ENCODE measurements around the gene YPEL3. TPM values are rescaled to one million over a fixed set of nuclear protein-coding genes. Genes with fewer than 3 reads are reported as not detected.
A peak's percentile ranks its signal among the peaks of the same experiment; 100 is the strongest.

YPEL3 gene
- total RNA-seq, 2 experiments from 2014 or later = 11.8 to 12.1 TPM

DNA sequence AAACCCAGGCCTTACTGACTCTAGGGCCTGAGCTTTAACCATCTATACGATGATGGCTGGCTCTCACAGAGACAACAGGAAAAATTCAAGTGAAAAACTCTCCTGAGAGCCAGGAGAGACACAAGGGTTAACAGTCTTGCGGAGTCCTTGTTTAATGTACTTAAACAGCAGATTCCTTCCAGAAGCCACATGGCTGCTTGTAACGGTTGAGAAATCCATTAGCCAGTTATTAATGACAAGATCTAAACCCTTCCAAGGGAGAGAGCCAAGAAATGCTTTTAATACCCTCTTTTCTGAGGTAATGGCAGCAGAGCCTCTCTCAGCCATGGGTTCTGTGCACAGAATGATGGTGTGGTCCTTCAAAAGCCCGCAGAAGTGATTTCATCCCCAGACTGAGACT is 35.7 kb downstream of the YPEL3 start:
- Mint-ChIP-seq H3K27me3 (no peaks in the 10 kb centered on the region), H3K4me3 (no peak overlapping the region), H3K9me3 (no peaks in the 10 kb centered on the region), H3K27ac (no peak overlapping the region), H3K36me3 (peaks cover 12% of the 10 kb centered on the region), H3K4me1 (peaks cover 6% of the 10 kb centered on the region)
- no peak for DNase-seq

DNA sequence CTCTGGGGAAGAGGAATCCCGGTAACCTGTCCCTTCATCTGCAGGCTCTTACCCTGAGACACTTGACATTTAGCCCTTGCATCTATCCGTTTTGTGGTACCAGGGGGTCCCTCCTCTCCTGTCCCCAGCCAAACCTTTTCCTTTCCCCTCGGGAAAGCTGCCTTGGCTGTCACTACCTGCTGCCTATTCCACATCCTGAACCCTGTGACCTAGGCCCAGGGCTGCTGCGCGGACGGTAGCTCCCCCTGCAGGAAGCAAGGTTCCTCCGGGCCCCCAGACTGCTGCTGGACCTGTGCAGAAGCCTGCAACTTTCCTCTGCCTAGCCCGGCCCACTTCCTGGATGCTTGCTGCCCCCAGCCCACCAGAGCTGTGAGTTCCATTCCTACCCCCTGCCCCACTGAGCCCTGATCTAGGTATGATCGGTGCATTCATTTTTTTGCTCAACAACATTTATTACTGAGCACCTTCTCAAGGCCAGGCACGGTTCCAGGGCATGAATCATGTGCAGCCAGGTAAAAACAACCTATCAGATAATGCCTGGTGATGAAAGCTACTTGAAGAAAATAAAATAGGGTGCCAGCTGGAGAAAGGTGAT is 41.0 kb downstream of the YPEL3 start:
- Mint-ChIP-seq H3K4me3 (no peak overlapping the region), H3K27me3 (peaks cover 8% of the 10 kb centered on the region), H3K4me1 (peaks cover 15% of the 10 kb centered on the region), H3K9me3 (no peaks in the 10 kb centered on the region), H3K27ac (no peak overlapping the region), H3K36me3 (peaks cover 1% of the 10 kb centered on the region)
- peak; percentile 64 for DNase-seq

DNA sequence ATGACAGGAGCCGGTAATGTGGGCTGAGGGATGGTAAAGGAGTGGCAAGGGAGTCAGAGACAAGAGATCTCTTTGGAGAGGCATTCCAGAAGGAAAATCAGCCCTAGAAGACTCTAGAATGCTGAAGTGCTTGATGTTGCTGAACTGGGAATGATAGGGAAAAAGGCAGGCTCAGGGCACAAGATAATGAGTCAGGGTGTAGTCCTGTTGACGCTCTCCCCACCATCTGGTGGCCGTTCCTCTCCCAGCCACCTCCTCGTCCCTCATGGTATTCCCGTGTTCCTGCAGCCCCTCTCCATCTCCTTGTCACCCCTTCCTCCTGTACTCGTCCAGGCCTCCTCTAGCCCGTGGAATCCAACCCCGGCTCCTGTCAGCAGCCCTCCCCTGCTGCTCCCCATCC is 41.6 kb downstream of the YPEL3 start:
- H3K27ac Mint-ChIP-seq = no peak overlapping the region
- H3K9me3 Mint-ChIP-seq = no peaks in the 10 kb centered on the region
- peaks cover 8% of the 10 kb centered on the region for H3K27me3 Mint-ChIP-seq
- H3K36me3 Mint-ChIP-seq = peaks cover 1% of the 10 kb centered on the region
- H3K4me3 Mint-ChIP-seq = no peak overlapping the region
- no peak for DNase-seq
- H3K4me1 Mint-ChIP-seq = peaks cover 15% of the 10 kb centered on the region

DNA sequence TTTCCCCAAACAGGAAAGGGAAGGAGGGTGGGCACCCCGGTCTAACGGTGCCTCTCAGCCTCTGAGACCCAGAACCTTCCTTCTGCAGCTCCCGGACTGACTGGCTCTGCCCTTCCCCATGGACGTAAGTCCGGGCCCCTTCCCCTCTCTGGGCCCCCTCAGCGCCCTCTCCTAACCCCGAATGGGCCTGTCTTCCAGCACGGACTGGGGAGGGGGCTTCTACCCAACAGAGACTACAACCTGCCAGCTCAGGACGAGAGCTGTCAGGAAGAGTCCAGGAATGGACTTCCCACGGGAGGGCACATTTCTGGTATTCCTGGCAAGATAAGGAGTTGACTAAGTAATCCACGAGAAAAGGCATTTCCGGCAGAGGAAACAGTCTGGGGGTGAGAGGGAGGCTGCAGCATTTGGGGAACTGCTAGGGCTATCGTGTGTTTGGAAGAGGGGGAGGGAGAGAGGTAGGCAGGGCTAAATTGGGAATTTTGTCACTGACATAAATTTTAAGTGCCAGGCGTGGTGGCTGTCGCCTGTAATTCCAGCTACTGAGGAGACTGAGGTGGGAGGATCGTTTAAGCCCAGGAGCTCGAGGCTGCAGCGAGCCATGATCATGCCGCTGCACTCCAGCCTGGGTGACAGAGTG is 42.5 kb downstream of the YPEL3 start:
- Mint-ChIP-seq H3K27ac (no peak overlapping the region), H3K4me3 (peak overlapping the region; percentile 80), H3K4me1 (peaks cover 15% of the 10 kb centered on the region), H3K9me3 (no peaks in the 10 kb centered on the region), H3K36me3 (peaks cover 1% of the 10 kb centered on the region), H3K27me3 (peaks cover 8% of the 10 kb centered on the region)
- DNase-seq = no peak

GRCh38 chr16:30052671-30053372 is 43.2 kb downstream of the YPEL3 start:
- DNase-seq = peak; percentile 92
- peak overlapping the region; percentile 74 for H3K27ac Mint-ChIP-seq
- no peaks in the 10 kb centered on the region for H3K9me3 Mint-ChIP-seq
- peaks cover 8% of the 10 kb centered on the region for H3K27me3 Mint-ChIP-seq
- H3K4me1 Mint-ChIP-seq = peaks cover 15% of the 10 kb centered on the region
- peak overlapping the region; percentile 80 for H3K4me3 Mint-ChIP-seq
- H3K36me3 Mint-ChIP-seq = peaks cover 1% of the 10 kb centered on the region

DNA sequence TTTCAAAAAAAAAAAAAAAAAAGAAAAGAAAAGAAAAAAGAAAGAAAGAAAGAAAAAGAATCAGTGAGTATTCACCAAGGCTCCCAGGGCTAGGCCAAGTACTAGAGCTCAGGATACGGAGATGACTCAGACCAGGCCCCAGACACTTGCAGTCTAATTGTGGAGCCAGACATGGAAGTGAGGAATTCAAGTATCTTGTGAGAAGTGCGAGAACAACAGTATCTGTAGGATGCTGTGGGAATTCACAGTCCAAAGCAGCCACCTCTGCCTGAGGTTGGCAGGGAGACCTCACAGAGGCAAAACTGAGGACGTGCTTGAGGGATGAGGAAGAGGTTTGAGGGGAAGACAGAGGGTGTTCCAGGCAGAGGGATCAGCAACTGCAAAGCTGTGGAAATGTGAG is 44.5 kb downstream of the YPEL3 start:
- Mint-ChIP-seq H3K4me1 (peaks cover 15% of the 10 kb centered on the region), H3K4me3 (peak overlapping the region; percentile 64), H3K36me3 (peaks cover 1% of the 10 kb centered on the region), H3K27ac (no peak overlapping the region), H3K27me3 (peaks cover 8% of the 10 kb centered on the region), H3K9me3 (no peaks in the 10 kb centered on the region)
- DNase-seq = no peak

DNA sequence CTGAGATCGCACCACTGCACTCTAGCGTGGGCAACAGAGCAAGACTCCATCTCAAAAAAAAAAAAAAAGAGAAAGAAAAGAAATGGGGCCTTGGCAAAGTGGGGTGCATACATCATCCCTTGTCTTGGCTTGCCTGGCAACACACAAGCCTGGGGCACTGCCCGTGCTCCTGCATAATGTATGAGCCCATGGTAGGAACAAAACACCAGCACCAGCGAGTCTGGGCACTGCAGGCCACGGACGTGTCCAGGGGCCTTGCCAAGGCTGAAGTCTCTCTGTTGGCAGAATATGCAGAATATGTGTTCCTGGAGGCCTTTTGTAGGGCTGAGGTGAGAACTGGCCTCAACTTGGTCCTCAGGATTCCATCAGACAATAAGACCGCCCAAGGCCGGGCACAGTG is 46.1 kb downstream of the YPEL3 start:
- H3K27me3 Mint-ChIP-seq = peaks cover 8% of the 10 kb centered on the region
- H3K27ac Mint-ChIP-seq = no peak overlapping the region
- peaks cover 9% of the 10 kb centered on the region for H3K4me1 Mint-ChIP-seq
- no peak overlapping the region for H3K4me3 Mint-ChIP-seq
- H3K9me3 Mint-ChIP-seq = no peaks in the 10 kb centered on the region
- no peak for DNase-seq
- H3K36me3 Mint-ChIP-seq = peaks cover 1% of the 10 kb centered on the region

GRCh38 chr16:30046588-30046987 is 49.4 kb downstream of the YPEL3 start:
- peaks cover 2% of the 10 kb centered on the region for H3K4me1 Mint-ChIP-seq

GRCh38 chr16:30046178-30046577 is 49.8 kb downstream of the YPEL3 start:
- H3K27ac Mint-ChIP-seq = no peak overlapping the region
- H3K4me3 Mint-ChIP-seq = no peak overlapping the region
- no peak for DNase-seq
- H3K4me1 Mint-ChIP-seq = no peaks in the 10 kb centered on the region
- no peaks in the 10 kb centered on the region for H3K9me3 Mint-ChIP-seq
- no peaks in the 10 kb centered on the region for H3K36me3 Mint-ChIP-seq
- H3K27me3 Mint-ChIP-seq = no peaks in the 10 kb centered on the region

More at GRCh38 chr16:30046588-30046987, 49.4 kb downstream of the YPEL3 start:
- DNase-seq = no peak
- Mint-ChIP-seq H3K27me3 (no peaks in the 10 kb centered on the region), H3K36me3 (peaks cover under 1% of the 10 kb centered on the region), H3K4me3 (no peak overlapping the region), H3K9me3 (no peaks in the 10 kb centered on the region), H3K27ac (no peak overlapping the region)

Other genes with a start within 250 kb of the YPEL3 start
- gene CDIPT, start 233.0 kb downstream of the YPEL3 start, total RNA-seq = 10 to 100 TPM; 46.8 to 50.6 TPM
- under 1 TPM in 1 of 2 experiments, not detected in 1; 0.32 TPM for gene SEZ6L2, start 196.7 kb downstream of the YPEL3 start, total RNA-seq
- gene ASPHD1, start 195.7 kb downstream of the YPEL3 start, total RNA-seq = 1 to 10 TPM; 1.3 to 2.0 TPM
- 10 to 100 TPM; 27.2 to 30.3 TPM for gene KCTD13, start 170.0 kb downstream of the YPEL3 start, total RNA-seq
- gene TMEM219, start 134.1 kb downstream of the YPEL3 start, total RNA-seq = 10 to 100 TPM; 29.3 TPM
- 10 to 100 TPM; 24.9 to 26.4 TPM for gene TAOK2, start 122.3 kb downstream of the YPEL3 start, total RNA-seq
- gene HIRIP3, start 100.6 kb downstream of the YPEL3 start, total RNA-seq = 10 to 100 TPM; 39.5 to 41.4 TPM
- 10 to 100 TPM; 83.8 to 91.1 TPM for gene INO80E, start 100.0 kb downstream of the YPEL3 start, total RNA-seq
- 1 to 10 TPM in 1 of 2 experiments, under 1 TPM in 1; 0.89 to 1.4 TPM for gene DOC2A, start 85.2 kb downstream of the YPEL3 start, total RNA-seq
- gene C16orf92, start 73.0 kb downstream of the YPEL3 start, total RNA-seq = not detected
- gene TLCD3B, start 64.9 kb downstream of the YPEL3 start, total RNA-seq = 1 to 10 TPM; 1.2 to 2.0 TPM
- gene ALDOA, start 30.5 kb downstream of the YPEL3 start, total RNA-seq = 1,000 to 10,000 TPM; 2,800 to 2,893 TPM
- 100 to 1,000 TPM; 125 to 127 TPM for gene PPP4C, start 20.2 kb downstream of the YPEL3 start, total RNA-seq
- gene TBX6, start 4.3 kb downstream of the YPEL3 start, total RNA-seq = 1 to 10 TPM in 1 of 2 experiments, under 1 TPM in 1; 0.74 to 1.1 TPM
- gene GDPD3, start 17.3 kb upstream of the YPEL3 start, total RNA-seq = 1 to 10 TPM; 1.7 to 4.3 TPM
- gene MAPK3, start 27.0 kb upstream of the YPEL3 start, total RNA-seq = 10 to 100 TPM; 38.9 to 41.6 TPM
- 100 to 1,000 TPM; 972 to 977 TPM for gene CORO1A, start 87.4 kb upstream of the YPEL3 start, total RNA-seq
- gene BOLA2B, start 97.5 kb upstream of the YPEL3 start, total RNA-seq = 100 to 1,000 TPM; 252 to 257 TPM
- gene SLX1A, start 97.7 kb upstream of the YPEL3 start, total RNA-seq = 10 to 100 TPM; 64.2 to 65.7 TPM
- gene SULT1A3, start 103.0 kb upstream of the YPEL3 start, total RNA-seq = 10 to 100 TPM in 1 of 2 experiments, 1 to 10 TPM in 1; 9.6 to 12.3 TPM
- 1 to 10 TPM; 6.8 to 8.1 TPM for gene NPIPB13, start 152.3 kb upstream of the YPEL3 start, total RNA-seq

Measured in activated naive CD8-positive, alpha-beta T cell treated with anti-CD3 and anti-CD28 coated beads for 36 hours (primary cell).